Coronary artery (tissue), 2 donors: ENCODE results near the gene B3GNT2.

Experiments
- DNase-seq: peaks from one replicate; pipeline ENCODE4 v3.0.0-alpha.2; 2017; ENCODE audit warnings: low spot score
- H3K27ac ChIP-seq, 2 donors: fragments of 200-600 bp; sonication (generic); one replicate each; pipeline ENCODE4 v1.5.1; 2016 to 2019
- H3K4me3 ChIP-seq: fragments of 200-600 bp; sonication (generic); 2 replicates; pipeline ENCODE4 v1.5.1; 2016; ENCODE audit warnings: mild to moderate bottlenecking, moderate library complexity
- CTCF ChIP-seq: fragments of 200-600 bp; sonication (generic); IDR thresholded peaks from one replicate; pipeline ENCODE4 v1.5.1; 2019; ENCODE audit warnings: antibody characterized with exemption

Gene B3GNT2

GRCh38 chr2:62236499-62236898, 40.6 kb downstream of the B3GNT2 start:
- no peak for DNase-seq

GRCh38 chr2:62238236-62238635, 42.3 kb downstream of the B3GNT2 start:
- Histone ChIP-seq H3K4me3 (no peak overlapping the region), H3K27ac (no peak overlapping the region)
- no peak for TF ChIP-seq CTCF
- no peak for DNase-seq

More at GRCh38 chr2:62236499-62236898, 40.6 kb downstream of the B3GNT2 start:
- Histone ChIP-seq H3K4me3 (no peak overlapping the region), H3K27ac (no peak overlapping the region)
- no peak for TF ChIP-seq CTCF

- H3K27ac ChIP-seq: no peak overlapping the region
- DNase-seq: no peak
- no peak overlapping the region for H3K4me3 ChIP-seq
- no peak for TF ChIP-seq CTCF
Observed at GRCh38 chr2:62240546-62240945, 44.6 kb downstream of the B3GNT2 start.

- TF ChIP-seq CTCF: no peak
- H3K4me3 ChIP-seq: no peak overlapping the region
- no peak overlapping the region for H3K27ac ChIP-seq
- no peak for DNase-seq
Observed at GRCh38 chr2:62243983-62244382, 48.1 kb downstream of the B3GNT2 start.

- no peak overlapping the region for H3K4me3 ChIP-seq
- TF ChIP-seq CTCF: no peak
- H3K27ac ChIP-seq: no peak overlapping the region
- DNase-seq: no peak
Observed at GRCh38 chr2:62248226-62248625, 52.3 kb downstream of the B3GNT2 start.

GRCh38 chr2:62250239-62250638, 54.3 kb downstream of the B3GNT2 start:
- Histone ChIP-seq H3K27ac (no peak overlapping the region), H3K4me3 (no peak overlapping the region)
- TF ChIP-seq CTCF: no peak
- no peak for DNase-seq

GRCh38 chr2:62254424-62255266, 58.7 kb downstream of the B3GNT2 start:
- H3K4me3 ChIP-seq: no peak overlapping the region
- no peak for TF ChIP-seq CTCF
- DNase-seq: no peak
- no peak overlapping the region for H3K27ac ChIP-seq
